Measurements from ENCODE around the gene RNF212B. TPM values are rescaled to one million over a fixed set of nuclear protein-coding genes. Genes with fewer than 3 reads are reported as not detected.
A peak's percentile ranks its signal among the peaks of the same experiment; 100 is the strongest.

Gene RNF212B
- total RNA-seq, 1 donor from 2014 or later: not detected

- DNase-seq (ENCODE audit: low spot score): no peak
- intact Hi-C loops (cut with DNase I): loop anchor here (10.0 kb wide), 1 partner anchor 214 kb away; the partner anchor contains the start of genes ACIN1 and C14orf119
Observed at GRCh38 chr14:23308721-23309445, 71.1 kb downstream of the RNF212B start.

- no peak for DNase-seq (ENCODE audit: low spot score)
- intact Hi-C loops (cut with DNase I): no loop called here
Observed at GRCh38 chr14:23310546-23310945, 72.8 kb downstream of the RNF212B start.

- no peak for DNase-seq (ENCODE audit: low spot score)
- intact Hi-C loops (cut with DNase I): no loop called here
Observed at GRCh38 chr14:23316300-23316699, 78.6 kb downstream of the RNF212B start.

GRCh38 chr14:23319746-23320583, 82.2 kb downstream of the RNF212B start:
- intact Hi-C loops (cut with DNase I): loop anchor here (2.0 kb wide), 2 partner anchors 13 to 149 kb away; partner anchors contain the start of genes BCL2L2 and NGDN
- DNase-seq (ENCODE audit: low spot score): no peak

- intact Hi-C loops (cut with DNase I): loop anchor here (2.0 kb wide), 2 partner anchors 14 to 148 kb away; partner anchors contain the start of genes BCL2L2 and NGDN
- DNase-seq (ENCODE audit: low spot score): peak; percentile 99
Observed at GRCh38 chr14:23320584-23321571, 83.1 kb downstream of the RNF212B start, which contains the start of gene PABPN1. Gene PABPN1 (plus strand): TSS chr14:23321457. CDS start chr14:23321470, 13 bp downstream.

GRCh38 chr14:23321572-23322547, 84.1 kb downstream of the RNF212B start:
- DNase-seq (ENCODE audit: low spot score): peak; percentile 80
- intact Hi-C loops (cut with DNase I): loop anchor here (2.0 kb wide), 2 partner anchors 15 to 147 kb away; partner anchors contain the start of genes BCL2L2 and NGDN

Other genes with a start within 250 kb of the RNF212B start
- 3.7 TPM for gene C14orf93, start 227.8 kb upstream of the RNF212B start, total RNA-seq
- 120 TPM for gene PSMB5, start 203.0 kb upstream of the RNF212B start, total RNA-seq
- not detected for gene PSMB11, start 195.7 kb upstream of the RNF212B start, total RNA-seq
- 2.6 TPM for gene CDH24, start 180.4 kb upstream of the RNF212B start, total RNA-seq
- gene ACIN1, start 142.8 kb upstream of the RNF212B start, total RNA-seq: 72.4 TPM
- 28.9 TPM for gene C14orf119, start 142.4 kb upstream of the RNF212B start, total RNA-seq
- gene CIROP, start 132.9 kb upstream of the RNF212B start, total RNA-seq: not detected
- gene CEBPE, start 118.7 kb upstream of the RNF212B start, total RNA-seq: not detected
- 4.4 TPM for gene SLC7A8, start 54.3 kb upstream of the RNF212B start, total RNA-seq
- 9.0 TPM for gene HOMEZ, start 48.2 kb downstream of the RNF212B start, total RNA-seq
- 6.2 TPM for gene PPP1R3E, start 64.9 kb downstream of the RNF212B start, total RNA-seq
- gene BCL2L2, start 68.9 kb downstream of the RNF212B start, total RNA-seq: 48.2 TPM
- gene PABPN1, start 83.5 kb downstream of the RNF212B start, total RNA-seq: 82.9 TPM
- gene SLC22A17, start 115.0 kb downstream of the RNF212B start, total RNA-seq: 10.6 TPM
- 3.7 TPM for gene EFS, start 127.2 kb downstream of the RNF212B start, total RNA-seq
- not detected for gene IL25, start 134.9 kb downstream of the RNF212B start, total RNA-seq
- not detected for gene CMTM5, start 139.1 kb downstream of the RNF212B start, total RNA-seq
- 170 TPM for gene MYH6, start 170.3 kb downstream of the RNF212B start, total RNA-seq
- 13,582 TPM for gene MYH7, start 197.7 kb downstream of the RNF212B start, total RNA-seq
- gene NGDN, start 231.8 kb downstream of the RNF212B start, total RNA-seq: 16.2 TPM